HEK293 (cell line): ENCODE measurements around the gene VWDE.

Source experiments
- CTCF ChIA-PET: fragments of 350-600 bp; formaldehyde crosslinking; extraction: SDS; loops from one replicate; lab custom pipeline; 2021; ENCODE audit warnings: antibody characterized with exemption; lab: Yijun Ruan, JAX
- POLR2A ChIA-PET: fragments of 300-600 bp; formaldehyde crosslinking; extraction: SDS; loops from one replicate; lab custom pipeline; 2020; ENCODE audit warnings: antibody characterized with exemption, inconsistent platforms; lab: Yijun Ruan, JAX
- H3K27ac ChIP-seq: fragments of 200-500 bp; sonication (Bioruptor generic); 2 replicates; pipeline ENCODE4 v1.5.1; 2014; ENCODE audit warnings: low read depth, low read length, control low read depth, inconsistent platforms; ENCODE audit errors: extremely low read depth
- H3K36me3 ChIP-seq, 2 experiments: fragments of 200-500 bp in 1 of 2; sonication (Bioruptor generic) in 1 of 2; 1 replicate in 1 of 2; 2 replicates in 1 of 2; pipeline ENCODE4 v1.5.1; 2014 to 2017; ENCODE audit warnings: inconsistent platforms in 2 of 2, low read length in 2 of 2; ENCODE audit not compliant: control insufficient read depth in 2 of 2, insufficient read depth in 1 of 2
- H3K4me1 ChIP-seq: fragments of 200-500 bp; sonication (Bioruptor generic); 2 replicates; pipeline ENCODE4 v1.5.1; 2014; ENCODE audit warnings: mild to moderate bottlenecking, low read length, inconsistent platforms; ENCODE audit not compliant: control insufficient read depth, insufficient read depth
- H3K4me3 ChIP-seq: 2 replicates; pipeline ENCODE4 v1.5.1; 2011; ENCODE audit warnings: low read depth, mild to moderate bottlenecking, control low read depth, low read length, moderate library complexity
- H3K9me3 ChIP-seq: fragments of 200-500 bp; sonication (Bioruptor generic); 2 replicates; pipeline ENCODE4 v1.5.1; 2014; ENCODE audit warnings: low read depth, low read length, inconsistent platforms; ENCODE audit not compliant: control insufficient read depth, insufficient read depth
- HIC1 ChIP-seq: fragments of 450-650 bp; formaldehyde crosslinking; IDR thresholded peaks from 2 replicates; pipeline ENCODE4 v1.5.1; 2016; ENCODE audit warnings: missing biosample characterization, missing genetic modification characterization
- SCRT2 ChIP-seq: fragments of 450-650 bp; formaldehyde crosslinking; IDR thresholded peaks from 2 replicates; pipeline ENCODE4 v1.5.1; 2016; ENCODE audit warnings: missing biosample characterization, missing genetic modification characterization
- TSHZ1 ChIP-seq: fragments of 450-650 bp; formaldehyde crosslinking; IDR thresholded peaks from 2 replicates; pipeline ENCODE4 v1.5.1; 2016; ENCODE audit warnings: missing biosample characterization, missing genetic modification characterization, borderline replicate concordance
- ZIC2 ChIP-seq: fragments of 450-650 bp; formaldehyde crosslinking; IDR thresholded peaks from 2 replicates; pipeline ENCODE4 v1.5.1; 2016; ENCODE audit warnings: missing biosample characterization, missing genetic modification characterization
- ZNF132 ChIP-seq: fragments of 450-650 bp; formaldehyde crosslinking; IDR thresholded peaks from 2 replicates; pipeline ENCODE4 v1.5.1; 2017; ENCODE audit warnings: missing biosample characterization, missing genetic modification characterization, borderline replicate concordance
- ZNF175 ChIP-seq: fragments of 450-650 bp; formaldehyde crosslinking; IDR thresholded peaks from 2 replicates; pipeline ENCODE4 v1.5.1; 2016; ENCODE audit warnings: missing biosample characterization, missing genetic modification characterization
- ZNF221 ChIP-seq: fragments of 450-650 bp; formaldehyde crosslinking; IDR thresholded peaks from 2 replicates; pipeline ENCODE4 v1.5.1; 2017; ENCODE audit warnings: missing biosample characterization, missing genetic modification characterization, borderline replicate concordance
- ZNF280D ChIP-seq: fragments of 450-650 bp; formaldehyde crosslinking; IDR thresholded peaks from 2 replicates; pipeline ENCODE4 v1.5.1; 2016; ENCODE audit warnings: missing biosample characterization, missing genetic modification characterization
- ZNF311 ChIP-seq: fragments of 450-650 bp; formaldehyde crosslinking; IDR thresholded peaks from 2 replicates; pipeline ENCODE4 v1.5.1; 2017; ENCODE audit warnings: missing biosample characterization, missing genetic modification characterization, borderline replicate concordance
- ZNF341 ChIP-seq: fragments of 450-650 bp; formaldehyde crosslinking; IDR thresholded peaks from 2 replicates; pipeline ENCODE4; 2016; ENCODE audit warnings: low read depth, missing biosample characterization, missing genetic modification characterization
- ZNF350 ChIP-seq: fragments of 450-650 bp; formaldehyde crosslinking; IDR thresholded peaks from 2 replicates; pipeline ENCODE4 v1.5.0; 2017; ENCODE audit warnings: missing biosample characterization, mild to moderate bottlenecking, missing genetic modification characterization
- ZNF449 ChIP-seq: fragments of 450-650 bp; formaldehyde crosslinking; IDR thresholded peaks from 2 replicates; pipeline ENCODE4 v1.5.1; 2017; ENCODE audit warnings: missing biosample characterization, mild to moderate bottlenecking, missing genetic modification characterization, moderate library complexity
- ZNF704 ChIP-seq: fragments of 450-650 bp; formaldehyde crosslinking; IDR thresholded peaks from 2 replicates; pipeline ENCODE4 v1.5.1; 2016; ENCODE audit warnings: missing biosample characterization, missing genetic modification characterization
- ZNF768 ChIP-seq: fragments of 450-650 bp; formaldehyde crosslinking; IDR thresholded peaks from 2 replicates; pipeline ENCODE4 v1.5.1; 2018; ENCODE audit warnings: missing biosample characterization, mild to moderate bottlenecking, missing genetic modification characterization

The VWDE gene

GRCh38 chr7:12328888-12329770 lies 74.5 kb downstream of the VWDE start (continued):
- TF ChIP-seq TSHZ1 (tag by site-specific recombination) = no peak
- no peak for TF ChIP-seq ZNF768 (tag by site-specific recombination)
- TF ChIP-seq, all 188 proteins: peak for 0

GRCh38 chr7:12327922-12328321 lies 75.7 kb downstream of the VWDE start:
- H3K4me3 ChIP-seq = no peak overlapping the region
- TF ChIP-seq SCRT2 (tag by site-specific recombination) (no peak), ZNF449 (tag by site-specific recombination) (no peak), ZNF221 (tag by site-specific recombination) (no peak), ZNF350 (tag by site-specific recombination) (no peak), ZNF132 (tag by site-specific recombination) (no peak), ZNF311 (tag by site-specific recombination) (no peak)
- H3K9me3 ChIP-seq = no peaks in the 10 kb centered on the region
- CTCF ChIA-PET = no interaction called here
- H3K27ac ChIP-seq = no peak overlapping the region
- no peaks in the 10 kb centered on the region for H3K4me1 ChIP-seq
- POLR2A ChIA-PET = no interaction called here
- no peaks in the 10 kb centered on the region for H3K36me3 ChIP-seq

GRCh38 chr7:12325646-12326045 lies 78.0 kb downstream of the VWDE start:
- Histone ChIP-seq H3K4me3 (no peak overlapping the region), H3K27ac (no peak overlapping the region), H3K9me3 (no peaks in the 10 kb centered on the region), H3K36me3 (no peaks in the 10 kb centered on the region), H3K4me1 (no peaks in the 10 kb centered on the region)
- ChIA-PET POLR2A (no interaction called here), CTCF (no interaction called here)
- no peak for TF ChIP-seq ZNF341
- TF ChIP-seq ZNF704 (tag by site-specific recombination) = no peak
- TF ChIP-seq ZNF280D = no peak
- no peak for TF ChIP-seq ZIC2 (tag by site-specific recombination)
- no peak for TF ChIP-seq HIC1 (tag by site-specific recombination)
- no peak for TF ChIP-seq ZNF175 (tag by site-specific recombination)
